Astrocyte of the cerebellum (primary cell): ENCODE measurements around the gene LMOD3.

Experiments
- DNase-seq: peaks from one replicate; pipeline ENCODE4 v3.0.0-alpha.2; 2011; ENCODE audit warnings: low read depth
- H3K4me3 ChIP-seq: 2 replicates; pipeline ENCODE4 v1.5.1; 2011; ENCODE audit warnings: mild to moderate bottlenecking, low read depth, low read length, moderate library complexity
- in situ Hi-C: cut with HindIII; loops from 2 replicates; pipeline ENCODE4 v1.10.0; 2017; ENCODE audit warnings: low sequenced_read_pairs
- TF ChIP-seq, protein P1 (sequence below): IDR thresholded peaks from 2 replicates; pipeline ENCODE4 v1.5.1; 2012; ENCODE audit warnings: low read length, low read depth, moderate library complexity, mild to moderate bottlenecking; ENCODE audit errors: missing control alignments

Gene LMOD3

DNA sequence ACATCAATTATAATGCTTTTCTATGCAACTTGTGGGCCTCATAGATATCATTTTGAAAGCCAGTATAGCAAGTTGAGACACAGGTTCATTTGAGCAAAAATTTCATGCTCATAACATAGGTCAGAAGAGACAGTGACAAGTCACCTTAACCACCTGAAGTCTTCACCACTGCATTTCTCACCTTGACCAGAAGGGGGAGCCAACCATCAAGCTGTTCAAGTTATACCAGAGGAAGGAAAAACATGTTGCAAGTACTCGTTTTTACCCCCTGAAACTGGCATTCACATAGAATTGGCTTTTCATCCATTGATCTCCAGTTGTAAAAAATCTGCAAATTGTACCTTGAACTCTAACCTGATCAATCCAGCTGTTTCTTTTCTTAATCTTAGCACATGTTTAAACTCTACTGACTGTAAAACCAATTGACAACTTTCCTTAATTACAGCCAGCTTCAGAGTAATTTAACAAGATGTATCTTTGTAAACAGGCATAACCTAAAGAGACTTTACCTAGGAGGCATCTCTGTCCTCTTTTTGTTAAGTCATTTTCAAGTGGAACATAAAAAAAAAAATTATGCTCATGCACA lies 1.4 kb downstream of the LMOD3 start:
- DNase-seq, result peak; percentile 74
- TF ChIP-seq, protein P1, sequence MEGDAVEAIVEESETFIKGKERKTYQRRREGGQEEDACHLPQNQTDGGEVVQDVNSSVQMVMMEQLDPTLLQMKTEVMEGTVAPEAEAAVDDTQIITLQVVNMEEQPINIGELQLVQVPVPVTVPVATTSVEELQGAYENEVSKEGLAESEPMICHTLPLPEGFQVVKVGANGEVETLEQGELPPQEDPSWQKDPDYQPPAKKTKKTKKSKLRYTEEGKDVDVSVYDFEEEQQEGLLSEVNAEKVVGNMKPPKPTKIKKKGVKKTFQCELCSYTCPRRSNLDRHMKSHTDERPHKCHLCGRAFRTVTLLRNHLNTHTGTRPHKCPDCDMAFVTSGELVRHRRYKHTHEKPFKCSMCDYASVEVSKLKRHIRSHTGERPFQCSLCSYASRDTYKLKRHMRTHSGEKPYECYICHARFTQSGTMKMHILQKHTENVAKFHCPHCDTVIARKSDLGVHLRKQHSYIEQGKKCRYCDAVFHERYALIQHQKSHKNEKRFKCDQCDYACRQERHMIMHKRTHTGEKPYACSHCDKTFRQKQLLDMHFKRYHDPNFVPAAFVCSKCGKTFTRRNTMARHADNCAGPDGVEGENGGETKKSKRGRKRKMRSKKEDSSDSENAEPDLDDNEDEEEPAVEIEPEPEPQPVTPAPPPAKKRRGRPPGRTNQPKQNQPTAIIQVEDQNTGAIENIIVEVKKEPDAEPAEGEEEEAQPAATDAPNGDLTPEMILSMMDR, result peak; percentile 98
- in situ Hi-C loops, result no loop called here
- H3K4me3 ChIP-seq, result no peak overlapping the region

DNA sequence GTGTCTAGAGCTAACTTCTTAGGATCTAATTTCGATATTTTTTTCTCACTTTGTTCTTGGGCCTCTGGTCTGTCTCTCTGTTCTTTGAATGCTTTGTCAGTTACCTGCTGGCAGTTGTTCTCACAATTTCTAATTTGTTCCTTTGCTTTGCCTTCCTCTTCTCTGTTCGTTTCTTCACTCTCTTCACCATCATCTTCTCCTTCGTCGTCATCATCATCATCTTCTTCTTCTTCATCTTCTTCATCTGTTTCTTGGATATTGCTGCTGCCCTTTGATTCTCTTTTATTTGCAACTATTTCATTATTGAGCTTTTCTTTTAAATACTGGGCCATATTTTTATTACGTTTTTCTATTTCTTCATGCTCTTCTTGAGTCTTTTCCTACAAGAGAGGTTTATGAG lies 2.7 kb downstream of the LMOD3 start:
- in situ Hi-C loops, result no loop called here
- DNase-seq, result no peak
- TF ChIP-seq, protein P1, result no peak
- no peak overlapping the region for H3K4me3 ChIP-seq

DNA sequence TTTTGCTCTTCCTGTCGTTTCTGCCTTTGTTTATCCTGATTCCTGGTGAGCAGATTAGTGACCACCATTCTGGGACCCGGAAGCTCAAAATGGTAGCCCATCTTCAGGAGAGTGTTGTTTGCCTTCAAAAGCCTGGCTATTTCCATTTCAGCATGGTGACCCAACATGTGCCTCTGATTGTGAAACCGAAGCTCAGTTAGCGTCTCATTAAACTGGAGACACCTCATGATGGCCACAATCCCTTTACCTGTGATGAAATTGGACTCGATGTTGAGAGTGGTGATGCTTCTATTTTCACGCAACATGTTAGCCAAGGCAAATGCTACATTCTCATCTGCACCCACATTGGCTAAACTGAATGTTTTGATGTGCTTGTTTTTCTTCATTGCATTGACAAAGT lies 3.3 kb downstream of the LMOD3 start:
- in situ Hi-C loops, result no loop called here
- no peak for DNase-seq
- H3K4me3 ChIP-seq, result no peak overlapping the region
- TF ChIP-seq, protein P1, result no peak

GRCh38 chr3:69118555-69118954 lies 3.8 kb downstream of the LMOD3 start:
- DNase-seq, result no peak
- no peak overlapping the region for H3K4me3 ChIP-seq
- TF ChIP-seq, protein P1, result no peak
- in situ Hi-C loops, result no loop called here

DNA sequence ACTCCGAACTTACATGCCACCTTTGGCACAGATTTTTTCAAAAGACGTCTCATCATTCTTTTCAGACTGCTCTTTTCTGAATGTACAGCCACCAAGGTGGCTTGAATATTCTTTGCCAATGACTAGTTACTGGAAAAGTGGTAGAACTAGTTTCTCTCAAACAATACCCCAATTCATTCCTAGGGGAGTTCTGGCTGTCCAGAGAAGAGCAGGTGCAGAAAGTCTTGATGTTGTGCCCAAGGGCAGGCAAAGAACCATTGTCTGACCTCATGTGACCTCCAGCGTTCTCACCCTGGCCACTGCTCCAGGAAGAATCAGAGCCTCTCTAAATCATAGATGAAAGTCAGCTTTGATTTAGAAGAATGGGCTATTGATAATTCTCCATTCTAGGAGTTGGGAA lies 5.5 kb downstream of the LMOD3 start:
- no peak for DNase-seq
- in situ Hi-C loops, result no loop called here
- H3K4me3 ChIP-seq, result no peak overlapping the region
- TF ChIP-seq, protein P1, result no peak

- TF ChIP-seq, protein P1, result no peak
- H3K4me3 ChIP-seq, result no peak overlapping the region
- no peak for DNase-seq
- in situ Hi-C loops, result no loop called here
Observed at GRCh38 chr3:69116162-69116561, 6.2 kb downstream of the LMOD3 start.
